Islet of Langerhans (tissue), 1 donor: ENCODE data around the gene WWOX.
"Not testable (repeated sequence)": the region's sequence is repeated elsewhere in the genome, so short reads cannot be mapped to it uniquely, and the experiment has no call there.

Experiments
- FAIRE-seq: peaks from one replicate; lab custom pipeline; 2011; peaks lifted over from hg19 to GRCh38; lab: Jason Lieb, UNC

WWOX gene

GRCh38 chr16:78099271-78100111, at the start of gene WWOX:
WWOX (plus strand) TSS chr16:78099654.
- no peak for FAIRE-seq

- no peak for FAIRE-seq
Measured at GRCh38 chr16:78050734-78051400, 48.6 kb upstream of the WWOX start.

GRCh38 chr16:78057803-78058564, 41.5 kb upstream of the WWOX start:
- no peak for FAIRE-seq

GRCh38 chr16:78059806-78060205, 39.6 kb upstream of the WWOX start:
- FAIRE-seq = not testable (repeated sequence)

- FAIRE-seq = no peak
Measured at GRCh38 chr16:78060295-78060694, 39.2 kb upstream of the WWOX start.

- no peak for FAIRE-seq
Measured at GRCh38 chr16:78060809-78061208, 38.6 kb upstream of the WWOX start.

GRCh38 chr16:78065319-78065718, 34.1 kb upstream of the WWOX start:
- no peak for FAIRE-seq

GRCh38 chr16:78069913-78070312, 29.5 kb upstream of the WWOX start:
- FAIRE-seq = no peak

- FAIRE-seq = no peak
Measured at GRCh38 chr16:78072275-78072674, 27.2 kb upstream of the WWOX start.

GRCh38 chr16:78075800-78076199, 23.7 kb upstream of the WWOX start:
- FAIRE-seq = no peak

- FAIRE-seq = no peak
Measured at GRCh38 chr16:78081341-78081740, 18.1 kb upstream of the WWOX start.

GRCh38 chr16:78091419-78091818, 8.0 kb upstream of the WWOX start:
- no peak for FAIRE-seq

GRCh38 chr16:78092758-78093157, 6.7 kb upstream of the WWOX start:
- FAIRE-seq = no peak

GRCh38 chr16:78094166-78094565, 5.3 kb upstream of the WWOX start:
- FAIRE-seq = peak; percentile 69

GRCh38 chr16:78094998-78095397, 4.5 kb upstream of the WWOX start:
- no peak for FAIRE-seq

GRCh38 chr16:78096386-78096785, 3.1 kb upstream of the WWOX start:
- no peak for FAIRE-seq

- no peak for FAIRE-seq
Measured at GRCh38 chr16:78097548-78097947, 1.9 kb upstream of the WWOX start.

- no peak for FAIRE-seq
Measured at GRCh38 chr16:78098087-78098486, 1.4 kb upstream of the WWOX start.

GRCh38 chr16:78098595-78099270, 721 bp upstream of the WWOX start:
- FAIRE-seq = peak; percentile 79

- no peak for FAIRE-seq
Measured at GRCh38 chr16:78100112-78100467, 636 bp downstream of the WWOX start.

- FAIRE-seq = no peak
Measured at GRCh38 chr16:78102122-78102660, 2.7 kb downstream of the WWOX start.

- FAIRE-seq = no peak
Measured at GRCh38 chr16:78102865-78103264, 3.4 kb downstream of the WWOX start.
